ENCODE data around the gene ISOC1.

- TF ChIP-seq CTCF (IDR thresholded peaks at IDR 0.05) (no peak), POLR2A (IDR thresholded peaks at IDR 0.05) (no peak)
Measured at GRCh38 chr5:129063483-129064113, 31.0 kb upstream of the ISOC1 start.
